ENCODE results near the gene ZBTB7B. TPM values are rescaled to one million over a fixed set of nuclear protein-coding genes. Genes with fewer than 3 reads are reported as not detected.
A peak's percentile ranks its signal among the peaks of the same experiment; 100 is the strongest.

The ZBTB7B gene
- total and polyA plus RNA-seq, 2 donors (not counting 1 experiment from before 2014, with no cell fraction given): 55.7 to 67.3 TPM

GRCh38 chr1:155003766-155004351, 1.3 kb downstream of the ZBTB7B start:
- POLR2A ChIA-PET: interaction anchor here (1.5 to 7.4 kb wide), 2 partner anchors 11 to 30 kb away, joined by 9 to 74 read pairs; partner anchors contain the start of gene CKS1B
- Histone ChIP-seq H3K9me3 (ENCODE audit: control extremely low read depth in 1 of 3, control insufficient read depth in 2 of 3, insufficient read depth in 1 of 3, low read length in 2 of 3) (no peaks in the 10 kb centered on the region), H3K4me2 (replicated peaks; ENCODE audit: low read depth, low read length, poor library complexity, severe bottlenecking) (peak overlapping the region; percentile 96), H2AFZ (ENCODE audit: insufficient read depth, low read depth, low read length, poor library complexity, severe bottlenecking) (peak overlapping the region; percentile 59), H3K4me1 (ENCODE audit: control insufficient read depth in 2 of 2, insufficient read depth in 2 of 2, low read length in 2 of 2) (peaks cover 59 to 66% of the 10 kb centered on the region in 2 donors), H3K79me2 (ENCODE audit: control insufficient read depth, insufficient read depth, low read length) (peaks cover 62% of the 10 kb centered on the region), H3K27me3 (replicated peaks in 1 of 4; ENCODE audit: control extremely low read depth in 1 of 4, control insufficient read depth in 3 of 4, insufficient read depth in 4 of 4, low read length in 3 of 4) (no peaks in the 10 kb centered on the region), H3K36me3 (replicated peaks in 1 of 2; ENCODE audit: control extremely low read depth in 1 of 2, control insufficient read depth in 1 of 2, extremely low read depth in 1 of 2, insufficient read depth in 2 of 2, low read length in 1 of 2) (peaks cover 0 to under 1% of the 10 kb centered on the region in 2 experiments), H3K9ac (ENCODE audit: low read length) (peak overlapping the region; percentile 94), H3K4me3 (ENCODE audit: control extremely low read depth in 1 of 5, extremely low read depth in 1 of 5, insufficient read depth in 1 of 5, low read depth in 2 of 5, low read length in 4 of 5) (peak overlapping the region; percentile 84 to 98 (median 93)), H3K27ac (ENCODE audit: low read length in 2 of 2) (peak overlapping the region; percentile 59 to 81), H4K20me1 (ENCODE audit: control insufficient read depth, insufficient read depth, low read length, poor library complexity, severe bottlenecking) (peaks cover 29% of the 10 kb centered on the region)
- no peak for TF ChIP-seq EZH2 (IDR thresholded peaks at IDR 0.05; ENCODE audit: borderline replicate concordance, insufficient read depth, low read depth, low read length, poor library complexity, severe bottlenecking)
- no peak for TF ChIP-seq CTCF (IDR thresholded peaks at IDR 0.05)
- Mint-ChIP-seq H3K9me3 (ENCODE audit: insufficient read depth) (no peaks in the 10 kb centered on the region), H3K27ac (peak overlapping the region; percentile 94), H3K4me1 (peaks cover 56% of the 10 kb centered on the region), H3K27me3 (no peaks in the 10 kb centered on the region), H3K4me3 (peak overlapping the region; percentile 90)
- DNase-seq: no peak
- WGBS (ENCODE audit: insufficient coverage): 1% methylated on average over 12 of the region's 34 CpGs
- intact Hi-C loops (cut with micrococcal nuclease): loop anchor here (5.0 kb wide), 3 partner anchors 397 to 677 kb away; partner anchors contain the start of genes ADAR, ATP8B2 and UBE2Q1
- CTCF ChIA-PET: interaction anchor here (0.7 to 18.4 kb wide), 3 partner anchors 10 to 60 kb away, joined by 3 to 295 read pairs (median 4); partner anchors contain the start of gene PBXIP1
- ATAC-seq (ENCODE audit: low read depth): no peak
